ENCODE measurements around the gene ADRA2C. TPM values are rescaled to one million over a fixed set of nuclear protein-coding genes. Genes with fewer than 3 reads are reported as not detected.

The ADRA2C gene
- total and polyA plus RNA-seq, 2 of the 13 experiments (the other 11 are each of a cell fraction or from before 2014, with no cell fraction given), result 15.4 to 69.7 TPM

DNA sequence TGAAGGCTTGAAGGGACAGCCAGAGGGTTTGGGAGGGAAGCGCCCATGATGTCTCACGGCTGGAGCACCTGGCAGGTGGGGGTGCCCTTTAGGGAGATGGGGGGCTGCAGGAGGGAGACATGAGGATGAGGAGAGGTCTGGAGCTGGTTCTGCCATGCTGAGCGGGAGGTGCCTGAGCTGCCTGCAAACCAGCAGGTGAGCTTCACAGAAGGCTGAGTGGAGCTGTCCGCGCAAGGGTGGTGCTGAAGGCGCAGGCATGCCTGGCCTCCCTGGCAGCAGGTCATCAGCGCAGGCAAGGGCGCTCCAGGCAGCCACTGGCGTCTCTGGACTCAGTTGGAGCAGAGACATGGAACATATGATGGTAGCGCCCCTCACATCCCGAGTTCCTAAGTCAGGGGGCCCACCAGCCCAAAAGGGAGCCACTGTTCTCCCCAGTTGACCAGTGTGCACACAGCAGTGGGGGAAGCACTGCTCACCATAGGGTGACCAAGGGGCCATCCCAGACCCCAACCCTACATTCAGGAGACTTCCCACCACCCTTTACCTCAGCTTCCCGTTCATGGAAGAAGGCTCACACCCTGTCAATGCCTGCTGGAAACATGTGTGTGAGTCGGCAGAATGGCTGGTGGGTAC is 25.8 kb downstream of the ADRA2C start (continued):
- TF ChIP-seq, protein P1, sequence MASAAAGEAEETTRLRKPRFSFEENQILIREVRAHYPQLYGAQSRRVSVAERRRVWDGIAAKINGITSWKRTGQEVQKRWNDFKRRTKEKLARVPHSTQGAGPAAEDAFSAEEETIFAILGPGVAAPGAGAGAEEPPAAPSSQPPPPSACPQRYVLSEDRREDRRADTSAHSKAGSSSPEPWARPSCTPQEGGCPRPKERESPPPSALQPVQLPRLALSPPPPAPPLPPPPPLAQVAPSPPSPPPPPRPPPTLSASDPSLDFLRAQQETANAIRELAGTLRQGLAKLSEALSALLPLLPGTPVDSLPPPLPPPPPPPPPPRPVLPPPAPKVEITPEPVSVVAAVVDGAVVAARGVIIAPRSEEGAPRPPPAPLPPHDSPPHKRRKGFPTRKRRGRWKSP (CRISPR knock-in tag; IDR thresholded peaks at IDR 0.05), result peak; percentile 73; the same call in 1 of the 2 replicates
- TF ChIP-seq RCOR2 (CRISPR knock-in tag; IDR thresholded peaks at IDR 0.05) (no peak), MYC (CRISPR knock-in tag; IDR thresholded peaks at IDR 0.05; ENCODE audit: borderline replicate concordance) (peak; percentile 67; the same call in 1 of the 2 replicates), IKZF4 (CRISPR knock-in tag; IDR thresholded peaks at IDR 0.05; ENCODE audit: borderline replicate concordance, low read depth, not compliant biosample characterization) (peak; percentile 84), SAP130 (CRISPR knock-in tag; IDR thresholded peaks at IDR 0.05; ENCODE audit: low read depth) (peak; percentile 94), ZNF263 (CRISPR knock-in tag; IDR thresholded peaks at IDR 0.05) (peak; percentile 58; the same call in 1 of the 2 replicates), MAZ (IDR thresholded peaks at IDR 0.05; ENCODE audit: borderline replicate concordance, low read depth, low read length) (no peak), MAZ (CRISPR knock-in tag; IDR thresholded peaks at IDR 0.05; ENCODE audit: low read depth) (peak; percentile 92), HDAC1 (CRISPR knock-in tag; IDR thresholded peaks at IDR 0.05) (peak; percentile 77; the same call in 1 of the 2 replicates), MTA1 (CRISPR knock-in tag; IDR thresholded peaks at IDR 0.05; ENCODE audit: borderline replicate concordance) (0 out of 2 replicates have a peak, but pooled peaks have one; percentile 42), ZFP36 (IDR thresholded peaks at IDR 0.05; ENCODE audit: borderline replicate concordance, low read depth, low read length, partially characterized antibody) (no peak), NFKBIZ (CRISPR knock-in tag; IDR thresholded peaks at IDR 0.05) (peak; percentile 91), ZNF530 (CRISPR knock-in tag; IDR thresholded peaks at IDR 0.05; ENCODE audit: low read depth) (0 out of 2 replicates have a peak, but pooled peaks have one; percentile 59), ZNF556 (CRISPR knock-in tag; IDR thresholded peaks at IDR 0.05; ENCODE audit: borderline replicate concordance) (peak; percentile 75; the same call in 1 of the 2 replicates)
- TF ChIP-seq, protein P2, sequence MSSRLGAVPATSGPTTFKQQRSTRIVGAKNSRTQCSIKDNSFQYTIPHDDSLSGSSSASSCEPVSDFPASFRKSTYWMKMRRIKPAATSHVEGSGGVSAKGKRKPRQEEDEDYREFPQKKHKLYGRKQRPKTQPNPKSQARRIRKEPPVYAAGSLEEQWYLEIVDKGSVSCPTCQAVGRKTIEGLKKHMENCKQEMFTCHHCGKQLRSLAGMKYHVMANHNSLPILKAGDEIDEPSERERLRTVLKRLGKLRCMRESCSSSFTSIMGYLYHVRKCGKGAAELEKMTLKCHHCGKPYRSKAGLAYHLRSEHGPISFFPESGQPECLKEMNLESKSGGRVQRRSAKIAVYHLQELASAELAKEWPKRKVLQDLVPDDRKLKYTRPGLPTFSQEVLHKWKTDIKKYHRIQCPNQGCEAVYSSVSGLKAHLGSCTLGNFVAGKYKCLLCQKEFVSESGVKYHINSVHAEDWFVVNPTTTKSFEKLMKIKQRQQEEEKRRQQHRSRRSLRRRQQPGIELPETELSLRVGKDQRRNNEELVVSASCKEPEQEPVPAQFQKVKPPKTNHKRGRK (CRISPR knock-in tag; IDR thresholded peaks at IDR 0.05), result no peak
- TF ChIP-seq, protein P3, sequence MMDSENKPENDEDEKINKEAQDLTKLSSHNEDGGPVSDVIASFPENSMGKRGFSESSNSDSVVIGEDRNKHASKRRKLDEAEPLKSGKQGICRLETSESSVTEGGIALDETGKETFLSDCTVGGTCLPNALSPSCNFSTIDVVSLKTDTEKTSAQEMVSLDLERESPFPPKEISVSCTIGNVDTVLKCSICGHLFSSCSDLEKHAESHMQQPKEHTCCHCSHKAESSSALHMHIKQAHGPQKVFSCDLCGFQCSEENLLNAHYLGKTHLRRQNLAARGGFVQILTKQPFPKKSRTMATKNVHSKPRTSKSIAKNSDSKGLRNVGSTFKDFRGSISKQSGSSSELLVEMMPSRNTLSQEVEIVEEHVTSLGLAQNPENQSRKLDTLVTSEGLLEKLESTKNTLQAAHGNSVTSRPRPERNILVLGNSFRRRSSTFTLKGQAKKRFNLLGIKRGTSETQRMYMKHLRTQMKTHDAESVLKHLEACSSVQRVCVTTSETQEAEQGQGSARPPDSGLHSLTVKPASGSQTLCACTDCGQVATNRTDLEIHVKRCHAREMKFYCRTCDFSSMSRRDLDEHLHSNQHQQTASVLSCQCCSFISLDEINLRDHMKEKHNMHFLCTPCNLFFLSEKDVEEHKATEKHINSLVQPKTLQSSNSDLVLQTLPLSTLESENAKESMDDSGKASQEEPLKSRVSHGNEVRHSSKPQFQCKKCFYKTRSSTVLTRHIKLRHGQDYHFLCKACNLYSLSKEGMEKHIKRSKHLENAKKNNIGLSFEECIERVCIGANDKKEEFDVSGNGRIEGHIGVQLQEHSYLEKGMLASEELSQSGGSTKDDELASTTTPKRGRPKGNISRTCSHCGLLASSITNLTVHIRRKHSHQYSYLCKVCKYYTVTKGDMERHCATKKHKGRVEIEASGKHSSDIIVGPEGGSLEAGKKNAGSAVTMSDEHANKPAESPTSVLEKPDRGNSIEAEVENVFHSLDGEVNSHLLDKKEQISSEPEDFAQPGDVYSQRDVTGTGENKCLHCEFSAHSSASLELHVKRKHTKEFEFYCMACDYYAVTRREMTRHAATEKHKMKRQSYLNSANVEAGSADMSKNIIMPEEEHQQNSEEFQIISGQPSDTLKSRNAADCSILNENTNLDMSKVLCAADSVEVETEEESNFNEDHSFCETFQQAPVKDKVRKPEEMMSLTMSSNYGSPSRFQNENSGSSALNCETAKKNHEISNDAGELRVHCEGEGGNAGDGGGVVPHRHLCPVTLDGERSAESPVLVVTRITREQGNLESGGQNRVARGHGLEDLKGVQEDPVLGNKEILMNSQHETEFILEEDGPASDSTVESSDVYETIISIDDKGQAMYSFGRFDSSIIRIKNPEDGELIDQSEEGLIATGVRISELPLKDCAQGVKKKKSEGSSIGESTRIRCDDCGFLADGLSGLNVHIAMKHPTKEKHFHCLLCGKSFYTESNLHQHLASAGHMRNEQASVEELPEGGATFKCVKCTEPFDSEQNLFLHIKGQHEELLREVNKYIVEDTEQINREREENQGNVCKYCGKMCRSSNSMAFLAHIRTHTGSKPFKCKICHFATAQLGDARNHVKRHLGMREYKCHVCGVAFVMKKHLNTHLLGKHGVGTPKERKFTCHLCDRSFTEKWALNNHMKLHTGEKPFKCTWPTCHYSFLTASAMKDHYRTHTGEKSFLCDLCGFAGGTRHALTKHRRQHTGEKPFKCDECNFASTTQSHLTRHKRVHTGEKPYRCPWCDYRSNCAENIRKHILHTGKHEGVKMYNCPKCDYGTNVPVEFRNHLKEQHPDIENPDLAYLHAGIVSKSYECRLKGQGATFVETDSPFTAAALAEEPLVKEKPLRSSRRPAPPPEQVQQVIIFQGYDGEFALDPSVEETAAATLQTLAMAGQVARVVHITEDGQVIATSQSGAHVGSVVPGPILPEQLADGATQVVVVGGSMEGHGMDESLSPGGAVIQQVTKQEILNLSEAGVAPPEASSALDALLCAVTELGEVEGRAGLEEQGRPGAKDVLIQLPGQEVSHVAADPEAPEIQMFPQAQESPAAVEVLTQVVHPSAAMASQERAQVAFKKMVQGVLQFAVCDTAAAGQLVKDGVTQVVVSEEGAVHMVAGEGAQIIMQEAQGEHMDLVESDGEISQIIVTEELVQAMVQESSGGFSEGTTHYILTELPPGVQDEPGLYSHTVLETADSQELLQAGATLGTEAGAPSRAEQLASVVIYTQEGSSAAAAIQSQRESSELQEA (CRISPR knock-in tag; IDR thresholded peaks at IDR 0.05; ENCODE audit: not compliant biosample characterization), result peak; percentile 31
- TF ChIP-seq, protein P4, sequence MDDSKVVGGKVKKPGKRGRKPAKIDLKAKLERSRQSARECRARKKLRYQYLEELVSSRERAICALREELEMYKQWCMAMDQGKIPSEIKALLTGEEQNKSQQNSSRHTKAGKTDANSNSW (CRISPR knock-in tag; IDR thresholded peaks at IDR 0.05; ENCODE audit: borderline replicate concordance), result no peak

Data from HepG2 (cell line).